Measurements from ENCODE around the gene CDK14.

CDK14 gene

GRCh38 chr7:91030680-91031380, 434.7 kb downstream of the CDK14 start:
- no peak for DNase-seq

GRCh38 chr7:91031757-91032156, 435.6 kb downstream of the CDK14 start:
- DNase-seq: no peak

GRCh38 chr7:91033574-91033973, 437.5 kb downstream of the CDK14 start:
- no peak for DNase-seq

- DNase-seq: no peak
Observed at GRCh38 chr7:91034459-91035368, 438.6 kb downstream of the CDK14 start.

GRCh38 chr7:91039033-91039432, 442.9 kb downstream of the CDK14 start:
- no peak for DNase-seq

- no peak for DNase-seq
Observed at GRCh38 chr7:91041141-91041540, 445.0 kb downstream of the CDK14 start.

GRCh38 chr7:91041901-91042484, 445.9 kb downstream of the CDK14 start:
- no peak for DNase-seq

- DNase-seq: no peak
Observed at GRCh38 chr7:91043186-91043585, 447.1 kb downstream of the CDK14 start.

- DNase-seq: no peak
Observed at GRCh38 chr7:91043924-91044645, 448.0 kb downstream of the CDK14 start.

GRCh38 chr7:91045606-91046005, 449.5 kb downstream of the CDK14 start:
- no peak for DNase-seq

- no peak for DNase-seq
Observed at GRCh38 chr7:91046322-91047089, 450.4 kb downstream of the CDK14 start.

- DNase-seq: no peak
Observed at GRCh38 chr7:91047636-91048035, 451.5 kb downstream of the CDK14 start.

- no peak for DNase-seq
Observed at GRCh38 chr7:91050677-91051076, 454.6 kb downstream of the CDK14 start.

- no peak for DNase-seq
Observed at GRCh38 chr7:91051966-91052365, 455.8 kb downstream of the CDK14 start.

GRCh38 chr7:91054374-91054773, 458.3 kb downstream of the CDK14 start:
- no peak for DNase-seq

GRCh38 chr7:91055219-91055618, 459.1 kb downstream of the CDK14 start:
- no peak for DNase-seq

GRCh38 chr7:91062713-91063112, 466.6 kb downstream of the CDK14 start:
- no peak for DNase-seq

- no peak for DNase-seq
Observed at GRCh38 chr7:91064052-91064451, 467.9 kb downstream of the CDK14 start.

GRCh38 chr7:91064938-91065337, 468.8 kb downstream of the CDK14 start:
- no peak for DNase-seq

- DNase-seq: no peak
Observed at GRCh38 chr7:91066627-91067026, 470.5 kb downstream of the CDK14 start.

GRCh38 chr7:91067242-91067641, 471.1 kb downstream of the CDK14 start:
- no peak for DNase-seq

- DNase-seq: no peak
Observed at GRCh38 chr7:91068136-91068795, 472.1 kb downstream of the CDK14 start.
